Gastrocnemius medialis (tissue), 4 donors: ENCODE results near the gene TESK1. TPM values are rescaled to one million over a fixed set of nuclear protein-coding genes. Genes with fewer than 3 reads are reported as not detected.

Experiments
- ATAC-seq, 2 donors: fragments of 150-250 bp; one replicate each; pipeline ENCODE4 v1.9.1; 2016
- DNase-seq, 2 donors: peaks; one replicate each; pipeline ENCODE4 v3.0.0-alpha.2; 2019
- H3K27ac ChIP-seq, 4 donors: fragments of 200-600 bp; sonication (generic); 1 replicate in 1 of 4; 2 replicates in 3 of 4; pipeline ENCODE4 v1.5.1; 2016 to 2018; ENCODE audit warnings: mild to moderate bottlenecking in 2 of 4, moderate library complexity in 1 of 4
- H3K27me3 ChIP-seq, 3 donors: fragments of 200-600 bp; sonication (generic) in 2 of 3; 1 replicate in 1 of 3; 2 replicates in 2 of 3; pipeline versions ENCODE4 v1.5.1 to v1.6.0; 2016 to 2019; ENCODE audit warnings: mild to moderate bottlenecking in 1 of 3, moderate library complexity in 1 of 3
- H3K36me3 ChIP-seq, 2 donors: fragments of 200-600 bp; sonication (generic) in 1 of 2; one replicate each; pipeline ENCODE4 v1.5.1; 2017 to 2018
- H3K4me1 ChIP-seq, 2 donors: fragments of 200-600 bp; sonication (generic) in 1 of 2; one replicate each; pipeline ENCODE4 v1.5.1; 2016 to 2017; ENCODE audit warnings: mild to moderate bottlenecking in 2 of 2
- H3K4me3 ChIP-seq, 4 donors: fragments of 200-600 bp; sonication (generic) in 3 of 4; 1 replicate in 1 of 4; 2 replicates in 3 of 4; pipeline ENCODE4 v1.5.1; 2016 to 2019; ENCODE audit warnings: mild to moderate bottlenecking in 2 of 4
- H3K9me3 ChIP-seq, 3 donors: fragments of 200-600 bp; sonication (generic) in 2 of 3; 1 replicate in 1 of 3; 2 replicates in 2 of 3; pipeline ENCODE4 v1.5.1; 2016 to 2019
- CTCF ChIP-seq, 5 experiments: fragments of 450-650 bp in 3 of 5; fragments of 200-600 bp in 2 of 5; sonication (generic) in 2 of 5; IDR thresholded peaks in 4 of 5; conservative IDR thresholded peaks in 1 of 5; 1 replicate in 4 of 5; 2 replicates in 1 of 5; pipeline ENCODE4 v1.5.1; 2016 to 2019; ENCODE audit warnings: antibody characterized with exemption in 5 of 5, mild to moderate bottlenecking in 3 of 5, moderate library complexity in 3 of 5
- POLR2A ChIP-seq, 2 donors: fragments of 450-650 bp; IDR thresholded peaks; one replicate each; pipeline ENCODE4 v1.6.1; 2017; ENCODE audit warnings: antibody characterized with exemption in 2 of 2, mild to moderate bottlenecking in 2 of 2, moderate library complexity in 2 of 2
- in situ Hi-C, 4 donors: fragments of 200-750 bp; cut with MboI; loops; one replicate each; pipeline versions ENCODE4 v1.15.0 to v1.8.0; 2017; ENCODE audit warnings: low sequenced_read_pairs in 4 of 4
- intact Hi-C: fragments of 100-400 bp; cut with DNase I; formaldehyde crosslinking; loops from one replicate; pipeline ENCODE4 v1.15.1; 2023; ENCODE audit warnings: low total_unique reads
- microRNA-seq, 2 donors: library from miRNA; unstranded; fragments of <30 nt; microRNA quantifications; one replicate each; pipeline ENCODE4, GENCODE V29; 2016; ENCODE audit warnings: borderline replicate concordance in 2 of 2
- total RNA-seq, 4 donors: library from RNA; depleted of rRNA; stranded (reverse); fragments of >200 nt; gene quantifications; one replicate each; pipeline versions ENCODE4 v1.1.0 to v1.2.3, GENCODE V29; 2016

Gene TESK1
- total RNA-seq, 4 donors from 2014 or later: 48.1 to 108 (median 65.4) TPM

- Histone ChIP-seq H3K36me3 (peaks cover 0 to 12% of the 10 kb centered on the region in 2 donors), H3K4me3 (peak within 1 kb of the TSS; percentile 79 to 85 (median 82)), H3K9me3 (no peaks in the 10 kb centered on the region), H3K27ac (peak within 1 kb of the TSS; percentile 92 to 97 (median 96)), H3K27me3 (no peaks in the 10 kb centered on the region), H3K4me1 (peaks cover 28 to 29% of the 10 kb centered on the region in 2 donors)
- in situ Hi-C loops (loop anchor here in 1 of 4 donors (25.0 kb wide), 1 partner anchor 96 kb away; a partner anchor contains a TSS), intact Hi-C loops (loop anchor here (1.0 to 10.0 kb wide), 5 partner anchors 32 to 664 kb away; partner anchors contain the start of genes CREB3, SPAG8 and TLN1)
- ATAC-seq (peak; percentile 73 to 81), DNase-seq (peak; percentile 67 to 74)
- TF ChIP-seq POLR2A (IDR thresholded peaks at IDR 0.05) (peak; percentile 81 to 92), CTCF (IDR thresholded peaks at IDR 0.05 in 4 of 5, conservative IDR thresholded peaks at IDR 0.05 in 1 of 5) (peak; percentile 62 to 83 (median 77))
Measured at GRCh38 chr9:35658137-35658967, 53.3 kb downstream of the TESK1 start, which contains the start of gene CCDC107. TSS of gene CCDC107 (plus strand) at chr9:35658292. CDS start at chr9:35658380, 88 bp downstream.

GRCh38 chr9:35658968-35659220 lies 53.8 kb downstream of the TESK1 start:
- peak overlapping the region; percentile 92 to 97 (median 96) for H3K27ac ChIP-seq
- DNase-seq (peak in 1 of 2 donors; percentile 70), ATAC-seq (peak; percentile 10 to 21)
- in situ Hi-C loops: loop anchor here in 1 of 4 donors (25.0 kb wide), 1 partner anchor 97 kb away; a partner anchor contains a TSS
- H3K4me1 ChIP-seq: peaks cover 28 to 29% of the 10 kb centered on the region in 2 donors
- no peaks in the 10 kb centered on the region for H3K27me3 ChIP-seq
- intact Hi-C loops: loop anchor here (1.0 to 10.0 kb wide), 5 partner anchors 31 to 664 kb away; partner anchors contain the start of genes CREB3, SPAG8 and TLN1
- TF ChIP-seq CTCF (IDR thresholded peaks at IDR 0.05 in 4 of 5, conservative IDR thresholded peaks at IDR 0.05 in 1 of 5): no peak
- no peak for TF ChIP-seq POLR2A (IDR thresholded peaks at IDR 0.05)
- H3K9me3 ChIP-seq: no peaks in the 10 kb centered on the region
- H3K4me3 ChIP-seq: peak overlapping the region; percentile 79 to 85 (median 82)
- H3K36me3 ChIP-seq: peaks cover 0 to 12% of the 10 kb centered on the region in 2 donors

GRCh38 chr9:35659340-35659739 lies 54.3 kb downstream of the TESK1 start:
- intact Hi-C loops (loop anchor here (2.0 to 10.0 kb wide), 3 partner anchors 95 to 665 kb away; partner anchors contain the start of gene SPAG8), in situ Hi-C loops (loop anchor here in 1 of 4 donors (25.0 kb wide), 1 partner anchor 97 kb away; a partner anchor contains a TSS)
- ATAC-seq: peak; percentile 37 to 50
- peaks cover 0 to 12% of the 10 kb centered on the region in 2 donors for H3K36me3 ChIP-seq
- DNase-seq: peak in 1 of 2 donors; percentile 62
- H3K27ac ChIP-seq: peak overlapping the region; percentile 92 to 97 (median 96)
- peak overlapping the region; percentile 79 to 85 (median 82) for H3K4me3 ChIP-seq
- H3K9me3 ChIP-seq: no peaks in the 10 kb centered on the region
- peaks cover 28 to 29% of the 10 kb centered on the region in 2 donors for H3K4me1 ChIP-seq
- no peak for TF ChIP-seq CTCF (IDR thresholded peaks at IDR 0.05 in 4 of 5, conservative IDR thresholded peaks at IDR 0.05 in 1 of 5)
- TF ChIP-seq POLR2A (IDR thresholded peaks at IDR 0.05): peak; percentile 8 to 18
- H3K27me3 ChIP-seq: no peaks in the 10 kb centered on the region

Small RNAs within 50 kb of the gene (microRNA-seq; reads per million reads assigned to microRNA genes)
- 0 reads per million in 2 donors for gene MIR4667

Other genes with a start within 250 kb of the TESK1 start
- 100 to 1,000 TPM in 1 of 4 donors, 10 to 100 TPM in 3; 20.8 to 166 (median 45.7) TPM for gene RUSC2, start 115.2 kb upstream of the TESK1 start, total RNA-seq
- gene CD72, start 13.2 kb downstream of the TESK1 start, total RNA-seq: 10 to 100 TPM in 1 of 4 donors, under 1 TPM in 3; 0.40 to 18.3 (median 0.68) TPM
- gene SIT1, start 45.7 kb downstream of the TESK1 start, total RNA-seq: not detected
- gene RMRP, start 52.8 kb downstream of the TESK1 start, total RNA-seq: 100 to 1,000 TPM; 115 to 715 (median 367) TPM
- gene CCDC107, start 53.0 kb downstream of the TESK1 start, total RNA-seq: 10 to 100 TPM; 21.9 to 45.3 (median 31.5) TPM
- gene ARHGEF39, start 59.9 kb downstream of the TESK1 start, total RNA-seq: under 1 TPM in 2 of 4 donors, not detected in 2; 0.07 to 0.10 TPM
- not detected for gene CA9, start 68.7 kb downstream of the TESK1 start, total RNA-seq
- 1,000 to 10,000 TPM; 6,121 to 7,913 (median 7,020) TPM for gene TPM2, start 84.7 kb downstream of the TESK1 start, total RNA-seq
- gene TLN1, start 126.9 kb downstream of the TESK1 start, total RNA-seq: 100 to 1,000 TPM; 106 to 256 (median 186) TPM
- 10 to 100 TPM; 17.8 to 39.6 (median 26.2) TPM for gene CREB3, start 127.4 kb downstream of the TESK1 start, total RNA-seq
- gene GBA2, start 144.0 kb downstream of the TESK1 start, total RNA-seq: 10 to 100 TPM; 47.3 to 63.2 (median 51.4) TPM
- 10 to 100 TPM; 22.0 to 41.1 (median 36.3) TPM for gene RGP1, start 144.0 kb downstream of the TESK1 start, total RNA-seq
- not detected for gene MSMP, start 149.0 kb downstream of the TESK1 start, total RNA-seq
- 10 to 100 TPM; 12.3 to 19.2 (median 16.3) TPM for gene NPR2, start 186.3 kb downstream of the TESK1 start, total RNA-seq
- gene SPAG8, start 207.0 kb downstream of the TESK1 start, total RNA-seq: under 1 TPM in 2 of 4 donors, not detected in 2; 0.53 to 0.61 TPM
- 10 to 100 TPM in 3 of 4 donors, 1 to 10 TPM in 1; 4.5 to 26.7 (median 22.0) TPM for gene HINT2, start 209.8 kb downstream of the TESK1 start, total RNA-seq
- gene FAM221B, start 223.5 kb downstream of the TESK1 start, total RNA-seq: not detected
- gene TMEM8B, start 224.0 kb downstream of the TESK1 start, total RNA-seq: 1 to 10 TPM; 1.9 to 6.4 (median 6.1) TPM